Nephron (organoid): ENCODE measurements around the gene NAV1.
"Not testable (repeated sequence)": the region's sequence is repeated elsewhere in the genome, so short reads cannot be mapped to it uniquely, and the experiment has no call there.

ENCODE experiments used
- H3K27ac Mint-ChIP-seq, 3 experiments: 2 replicates each; pipeline ENCODE4 v1.8.0; 2020; ENCODE audit warnings: mixed read lengths in 3 of 3, mild to moderate bottlenecking in 2 of 3, moderate library complexity in 1 of 3
- H3K27me3 Mint-ChIP-seq: 2 replicates; pipeline ENCODE4 v1.8.0; 2021; ENCODE audit warnings: low read depth, mild to moderate bottlenecking, moderate library complexity, mixed read lengths
- H3K36me3 Mint-ChIP-seq: 2 replicates; pipeline ENCODE4 v1.8.0; 2020; ENCODE audit warnings: low read depth, mixed read lengths
- H3K4me1 Mint-ChIP-seq: 2 replicates; pipeline ENCODE4 v1.8.0; 2020; ENCODE audit warnings: mixed read lengths
- H3K4me3 Mint-ChIP-seq, 3 experiments: 2 replicates each; pipeline ENCODE4 v1.8.0; 2020; ENCODE audit warnings: mild to moderate bottlenecking in 3 of 3, mixed read lengths in 3 of 3, moderate library complexity in 2 of 3
- H3K9me3 Mint-ChIP-seq: 2 replicates; pipeline ENCODE4 v1.8.0; 2020; ENCODE audit warnings: mixed read lengths
- TF ChIP-seq, protein P1 (sequence below), 3 experiments: fragments of 200-600 bp; sonication (generic); IDR thresholded peaks; one replicate each; pipeline ENCODE4 v1.5.0; 2021; ENCODE audit warnings: antibody characterized with exemption in 3 of 3; ENCODE audit not compliant: unreplicated experiment in 3 of 3

Gene NAV1, protein sequence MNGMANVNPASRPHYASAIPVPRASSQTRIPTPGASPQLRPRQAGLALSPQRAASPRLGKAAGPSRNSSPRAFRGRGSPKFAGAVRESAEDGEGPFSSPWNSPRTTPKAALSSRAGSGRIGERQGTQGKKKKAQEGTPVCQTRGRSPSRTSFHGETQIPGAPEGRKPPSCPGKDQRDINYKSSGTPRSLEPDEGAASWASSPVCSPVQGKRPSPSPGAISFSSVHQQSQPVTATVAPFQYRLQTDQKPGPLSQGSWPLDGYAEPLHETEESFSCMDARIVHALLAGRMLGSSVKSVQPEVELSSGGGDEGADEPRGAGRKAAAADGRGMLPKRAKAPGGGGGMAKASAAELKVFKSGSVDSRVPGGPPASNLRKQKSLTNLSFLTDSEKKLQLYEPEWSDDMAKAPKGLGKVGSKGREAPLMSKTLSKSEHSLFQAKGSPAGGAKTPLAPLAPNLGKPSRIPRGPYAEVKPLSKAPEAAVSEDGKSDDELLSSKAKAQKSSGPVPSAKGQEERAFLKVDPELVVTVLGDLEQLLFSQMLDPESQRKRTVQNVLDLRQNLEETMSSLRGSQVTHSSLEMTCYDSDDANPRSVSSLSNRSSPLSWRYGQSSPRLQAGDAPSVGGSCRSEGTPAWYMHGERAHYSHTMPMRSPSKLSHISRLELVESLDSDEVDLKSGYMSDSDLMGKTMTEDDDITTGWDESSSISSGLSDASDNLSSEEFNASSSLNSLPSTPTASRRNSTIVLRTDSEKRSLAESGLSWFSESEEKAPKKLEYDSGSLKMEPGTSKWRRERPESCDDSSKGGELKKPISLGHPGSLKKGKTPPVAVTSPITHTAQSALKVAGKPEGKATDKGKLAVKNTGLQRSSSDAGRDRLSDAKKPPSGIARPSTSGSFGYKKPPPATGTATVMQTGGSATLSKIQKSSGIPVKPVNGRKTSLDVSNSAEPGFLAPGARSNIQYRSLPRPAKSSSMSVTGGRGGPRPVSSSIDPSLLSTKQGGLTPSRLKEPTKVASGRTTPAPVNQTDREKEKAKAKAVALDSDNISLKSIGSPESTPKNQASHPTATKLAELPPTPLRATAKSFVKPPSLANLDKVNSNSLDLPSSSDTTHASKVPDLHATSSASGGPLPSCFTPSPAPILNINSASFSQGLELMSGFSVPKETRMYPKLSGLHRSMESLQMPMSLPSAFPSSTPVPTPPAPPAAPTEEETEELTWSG (N-terminal part only)

DNA sequence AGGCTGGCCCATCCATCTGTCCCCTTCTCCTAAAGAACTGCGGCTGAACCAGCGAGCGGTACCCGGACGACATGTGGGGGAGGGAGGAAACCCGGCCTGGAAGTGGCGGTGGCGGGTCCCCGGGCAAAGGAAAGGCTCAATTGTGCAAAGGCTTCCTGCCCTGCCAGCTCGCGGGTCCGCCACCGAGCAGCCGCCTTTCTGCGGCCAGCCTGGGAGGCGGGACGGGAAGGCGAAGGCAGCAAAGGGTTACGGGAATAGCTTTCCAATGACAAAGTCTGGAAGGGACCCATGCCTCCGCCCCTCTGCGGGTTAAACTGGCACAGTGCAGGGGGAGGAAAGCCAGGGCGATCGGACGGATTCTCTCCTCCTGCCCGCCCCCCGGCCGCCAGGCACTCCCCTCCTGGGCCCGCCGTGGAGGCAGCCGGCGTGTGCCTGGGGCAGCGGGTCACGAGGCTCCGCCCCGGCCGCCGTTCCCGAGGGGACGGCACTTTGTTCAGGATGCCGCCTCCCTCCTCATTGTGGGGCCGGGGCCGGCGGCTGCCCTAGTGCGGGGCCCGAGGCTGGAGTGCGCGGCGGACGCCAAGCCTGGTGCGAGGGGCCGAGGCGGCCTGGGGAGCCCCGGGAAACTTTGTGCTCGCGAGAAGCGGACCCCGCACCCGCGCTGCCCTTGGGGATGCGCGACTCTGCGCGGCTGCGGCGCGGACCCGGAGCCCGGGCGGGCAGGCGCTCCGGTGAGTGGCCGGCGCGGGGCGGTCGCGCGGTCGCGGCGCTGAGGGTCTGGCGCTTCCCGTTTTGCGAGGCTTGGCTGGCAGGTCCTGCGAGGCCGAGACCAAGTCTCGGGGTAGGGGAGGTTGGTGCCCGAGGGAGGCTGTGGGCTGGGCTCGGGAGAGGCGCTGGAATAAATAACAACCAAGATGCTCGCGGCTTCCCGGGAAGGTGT lies at the start of gene NAV1:
NAV1 (plus strand) TSS at position 516 of the 940 bp plus-strand sequence. CDS start 83,758 bp downstream, outside the sequence.
- TF ChIP-seq, protein P1, sequence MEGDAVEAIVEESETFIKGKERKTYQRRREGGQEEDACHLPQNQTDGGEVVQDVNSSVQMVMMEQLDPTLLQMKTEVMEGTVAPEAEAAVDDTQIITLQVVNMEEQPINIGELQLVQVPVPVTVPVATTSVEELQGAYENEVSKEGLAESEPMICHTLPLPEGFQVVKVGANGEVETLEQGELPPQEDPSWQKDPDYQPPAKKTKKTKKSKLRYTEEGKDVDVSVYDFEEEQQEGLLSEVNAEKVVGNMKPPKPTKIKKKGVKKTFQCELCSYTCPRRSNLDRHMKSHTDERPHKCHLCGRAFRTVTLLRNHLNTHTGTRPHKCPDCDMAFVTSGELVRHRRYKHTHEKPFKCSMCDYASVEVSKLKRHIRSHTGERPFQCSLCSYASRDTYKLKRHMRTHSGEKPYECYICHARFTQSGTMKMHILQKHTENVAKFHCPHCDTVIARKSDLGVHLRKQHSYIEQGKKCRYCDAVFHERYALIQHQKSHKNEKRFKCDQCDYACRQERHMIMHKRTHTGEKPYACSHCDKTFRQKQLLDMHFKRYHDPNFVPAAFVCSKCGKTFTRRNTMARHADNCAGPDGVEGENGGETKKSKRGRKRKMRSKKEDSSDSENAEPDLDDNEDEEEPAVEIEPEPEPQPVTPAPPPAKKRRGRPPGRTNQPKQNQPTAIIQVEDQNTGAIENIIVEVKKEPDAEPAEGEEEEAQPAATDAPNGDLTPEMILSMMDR (IDR thresholded peaks at IDR 0.05; ENCODE audit: unreplicated experiment in 3 of 3), result no peak
- H3K4me1 Mint-ChIP-seq, result peaks cover 79% of the 10 kb centered on the region
- H3K4me3 Mint-ChIP-seq, result peak within 1 kb of the TSS; percentile 85 to 89 (median 88)
- no peaks in the 10 kb centered on the region for H3K9me3 Mint-ChIP-seq
- no peaks in the 10 kb centered on the region for H3K36me3 Mint-ChIP-seq
- H3K27me3 Mint-ChIP-seq, result peaks cover 68% of the 10 kb centered on the region
- peak within 1 kb of the TSS; percentile 3 to 76 (median 57) for H3K27ac Mint-ChIP-seq

DNA sequence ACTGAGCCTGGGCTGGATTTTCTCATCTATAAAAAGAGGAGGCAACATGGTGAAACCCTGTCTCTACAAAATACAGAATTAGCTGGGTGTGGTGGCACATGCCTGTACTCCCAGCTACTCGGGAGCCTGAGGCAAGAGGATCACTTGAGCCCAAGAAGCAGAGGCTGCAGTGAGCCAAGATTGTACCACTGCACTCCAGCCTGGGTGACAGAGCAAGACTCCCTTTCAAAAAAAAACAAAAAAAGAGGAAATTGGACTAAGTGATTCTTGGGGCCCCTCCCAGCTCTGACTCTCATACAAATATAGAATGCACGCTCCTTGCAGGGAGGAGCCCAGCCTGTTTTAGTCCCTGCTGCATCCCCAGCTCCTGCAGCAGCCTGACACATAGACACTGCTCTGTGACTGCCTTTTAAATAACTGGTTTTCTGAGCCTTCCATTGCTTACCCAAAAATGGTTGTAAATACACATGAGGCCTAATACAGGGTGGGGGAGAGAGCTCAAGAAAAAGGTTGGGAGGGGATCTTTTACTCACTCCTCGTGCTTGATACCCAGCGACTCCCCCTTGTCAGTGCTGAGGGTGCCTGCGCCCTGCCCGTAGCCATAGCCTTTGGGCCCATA lies 49.2 kb upstream of the NAV1 start:
- H3K27ac Mint-ChIP-seq, result peak overlapping the region; percentile 65 to 91 (median 88)

DNA sequence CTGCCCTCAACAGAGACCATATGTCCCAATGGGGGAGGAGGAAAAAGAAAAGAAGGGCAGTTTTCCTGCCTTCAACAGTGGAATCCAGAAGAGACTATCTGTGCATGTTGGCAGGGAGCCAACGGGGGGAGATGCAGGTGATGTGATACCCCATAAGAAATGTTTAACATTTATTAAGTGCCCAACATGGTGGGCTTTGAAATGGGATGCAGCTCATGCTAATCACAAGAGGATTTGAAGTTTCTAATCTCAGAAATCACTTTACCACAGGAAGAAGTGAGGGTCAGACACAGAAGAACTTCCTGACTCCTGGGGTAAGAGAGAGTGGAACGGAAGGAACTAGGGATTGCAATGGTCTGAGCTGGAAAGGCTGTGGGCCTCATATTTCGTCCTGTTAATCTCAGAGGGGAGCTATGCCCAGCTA lies 48.2 kb upstream of the NAV1 start:
- Mint-ChIP-seq H3K9me3 (peaks cover 5% of the 10 kb centered on the region), H3K4me1 (peaks cover 81% of the 10 kb centered on the region), H3K27ac (peak overlapping the region; percentile 17 to 91 (median 88)), H3K4me3 (no peak overlapping the region), H3K27me3 (peaks cover 8% of the 10 kb centered on the region), H3K36me3 (no peaks in the 10 kb centered on the region)
- TF ChIP-seq, protein P1 (IDR thresholded peaks at IDR 0.05; ENCODE audit: unreplicated experiment in 3 of 3), result no peak

More for the DNA sequence above, 49.2 kb upstream of the NAV1 start:
- Mint-ChIP-seq H3K36me3 (no peaks in the 10 kb centered on the region), H3K4me3 (no peak overlapping the region), H3K4me1 (peaks cover 76% of the 10 kb centered on the region), H3K27me3 (peaks cover 8% of the 10 kb centered on the region), H3K9me3 (peaks cover 5% of the 10 kb centered on the region)
- TF ChIP-seq, protein P1 (IDR thresholded peaks at IDR 0.05; ENCODE audit: unreplicated experiment in 3 of 3), result no peak

DNA sequence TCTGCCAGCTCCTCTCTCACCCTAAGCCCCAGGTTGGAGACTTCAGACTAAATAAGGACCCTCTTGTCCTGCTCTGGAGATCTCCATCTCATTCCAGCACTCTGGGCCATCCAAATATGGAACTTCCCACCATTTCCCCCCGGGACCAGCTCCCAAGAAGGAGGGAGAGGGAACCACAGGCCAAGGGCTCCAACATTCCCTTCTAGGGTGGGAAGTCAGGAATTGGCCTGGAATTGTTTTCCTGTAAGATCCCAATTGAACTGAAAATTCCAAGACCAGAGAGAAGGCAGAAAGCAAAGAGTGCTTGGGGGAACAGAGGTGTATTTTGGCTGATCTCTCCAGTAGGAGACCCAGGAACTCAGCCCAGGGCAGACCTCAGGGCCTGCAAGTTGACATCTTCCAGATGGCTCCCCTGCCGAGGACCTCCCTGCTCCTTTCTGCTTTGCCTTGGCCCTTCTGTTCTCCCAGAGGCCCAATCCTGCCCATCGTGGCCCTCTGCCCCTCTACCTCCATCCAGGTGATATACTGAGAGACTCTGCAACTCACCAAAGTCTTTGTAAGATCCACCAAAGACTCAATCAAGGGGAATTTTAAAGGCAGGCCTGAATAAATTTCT lies 46.9 kb upstream of the NAV1 start:
- H3K4me1 Mint-ChIP-seq, result peaks cover 82% of the 10 kb centered on the region
- peaks cover 12% of the 10 kb centered on the region for H3K27me3 Mint-ChIP-seq
- H3K9me3 Mint-ChIP-seq, result peaks cover 5% of the 10 kb centered on the region
- H3K36me3 Mint-ChIP-seq, result no peaks in the 10 kb centered on the region
- no peak overlapping the region for H3K4me3 Mint-ChIP-seq
- TF ChIP-seq, protein P1 (IDR thresholded peaks at IDR 0.05; ENCODE audit: unreplicated experiment in 3 of 3), result no peak
- peak overlapping the region; percentile 59 to 97 (median 88) for H3K27ac Mint-ChIP-seq

DNA sequence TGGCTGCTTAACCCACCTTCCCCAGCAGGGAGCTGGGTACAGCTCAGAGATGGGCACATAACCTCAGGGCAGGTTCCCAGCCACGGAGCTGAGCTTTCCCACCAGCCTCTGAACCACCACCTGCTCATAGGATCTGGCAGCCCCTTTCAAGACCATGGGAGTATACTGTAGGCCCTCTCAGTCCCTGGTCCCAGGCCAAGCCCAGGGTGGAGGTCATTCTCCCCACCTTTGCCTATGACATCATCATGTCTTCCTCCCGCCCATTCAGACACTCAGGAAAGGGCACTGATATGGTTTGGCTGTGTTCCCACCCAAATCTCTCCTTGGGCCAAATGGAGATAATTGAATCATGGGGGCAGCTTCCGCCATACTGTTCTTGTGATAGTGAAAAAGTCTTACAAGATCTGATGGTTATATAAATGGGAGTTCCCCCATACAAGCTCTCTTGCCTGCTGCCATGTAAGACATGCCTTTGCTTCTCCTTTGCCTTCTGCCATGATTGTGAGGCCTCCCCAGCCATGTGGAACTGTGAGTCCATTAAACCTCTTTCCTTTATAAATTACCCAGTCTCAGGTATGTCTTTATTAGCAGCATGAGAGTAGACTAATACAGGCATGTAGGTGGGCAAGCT lies 45.8 kb upstream of the NAV1 start:
- not testable (repeated sequence) for H3K9me3 Mint-ChIP-seq, H3K36me3 Mint-ChIP-seq
- H3K4me1 Mint-ChIP-seq, result peaks cover 78% of the 10 kb centered on the region
- peaks cover 15% of the 10 kb centered on the region for H3K27me3 Mint-ChIP-seq
- H3K4me3 Mint-ChIP-seq, result peak overlapping the region in 1 of 3 experiments; percentile 39
- H3K27ac Mint-ChIP-seq, result peak overlapping the region; percentile 98 to 99 (median 98)
